ENCODE results near the gene CAMK2A. TPM values are rescaled to one million over a fixed set of nuclear protein-coding genes. Genes with fewer than 3 reads are reported as not detected.

The CAMK2A gene
- total and polyA plus RNA-seq, 2 donors = 0.09 to 0.39 TPM

DNA sequence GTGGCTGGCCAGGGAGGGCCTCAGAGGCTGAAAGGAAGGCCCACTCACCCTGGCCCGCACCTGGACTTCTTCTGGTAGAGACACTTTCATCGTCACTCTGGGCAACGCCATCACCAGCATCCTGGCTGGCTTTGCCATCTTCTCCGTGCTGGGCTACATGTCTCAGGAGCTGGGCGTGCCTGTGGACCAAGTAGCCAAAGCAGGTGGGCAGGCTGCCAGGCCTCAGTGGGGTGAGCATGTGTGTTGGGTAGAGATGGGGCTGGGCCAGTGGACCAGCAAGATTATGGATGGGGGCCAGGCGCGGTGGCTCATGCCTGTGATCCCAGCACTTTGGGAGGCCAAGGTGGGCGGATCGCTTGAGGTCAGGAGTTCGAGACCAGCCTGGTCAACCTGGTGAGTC is 87.1 kb downstream of the CAMK2A start:
- H3K4me3 ChIP-seq (ENCODE audit: low read length in 2 of 2) = no peak overlapping the region
- no peaks in the 10 kb centered on the region for H3K9me3 ChIP-seq (ENCODE audit: control insufficient read depth in 2 of 2, insufficient read depth in 1 of 2, low read length in 1 of 2)
- H3K4me1 ChIP-seq (ENCODE audit: control insufficient read depth in 2 of 2, insufficient read depth in 2 of 2, low read length in 2 of 2) = peaks cover 0 to 7% of the 10 kb centered on the region in 2 donors
- DNase-seq (ENCODE audit: low read depth in 6 of 9, low spot score in 9 of 9) = no peak
- H3K27me3 ChIP-seq (ENCODE audit: control insufficient read depth in 2 of 2, insufficient read depth in 1 of 2, low read length in 1 of 2) = peaks cover 0 to 7% of the 10 kb centered on the region in 2 donors
- no peaks in the 10 kb centered on the region for H3K36me3 ChIP-seq (ENCODE audit: control insufficient read depth in 2 of 2, insufficient read depth in 2 of 2, low read length in 1 of 2)
- WGBS = 96% methylated on average over 10 of the region's 10 CpGs
- no peak overlapping the region for H3K27ac ChIP-seq (ENCODE audit: low read depth in 1 of 2, low read length in 1 of 2)

GRCh38 chr5:150197476-150197875 is 92.1 kb downstream of the CAMK2A start:
- Histone ChIP-seq H3K27me3 (ENCODE audit: control insufficient read depth in 2 of 2, insufficient read depth in 1 of 2, low read length in 1 of 2) (peaks cover 0 to 22% of the 10 kb centered on the region in 2 donors), H3K9me3 (ENCODE audit: control insufficient read depth in 2 of 2, insufficient read depth in 1 of 2, low read length in 1 of 2) (no peaks in the 10 kb centered on the region), H3K4me1 (ENCODE audit: control insufficient read depth in 2 of 2, insufficient read depth in 2 of 2, low read length in 2 of 2) (no peaks in the 10 kb centered on the region), H3K4me3 (ENCODE audit: low read length in 2 of 2) (no peak overlapping the region), H3K27ac (ENCODE audit: low read depth in 1 of 2, low read length in 1 of 2) (no peak overlapping the region), H3K36me3 (ENCODE audit: control insufficient read depth in 2 of 2, insufficient read depth in 2 of 2, low read length in 1 of 2) (no peaks in the 10 kb centered on the region)
- DNase-seq (ENCODE audit: low read depth in 6 of 9, low spot score in 9 of 9) = no peak
- 97% methylated on average over 1 of the region's 1 CpG for WGBS

GRCh38 chr5:150196986-150197385 is 92.6 kb downstream of the CAMK2A start:
- no peak for DNase-seq (ENCODE audit: low read depth in 6 of 9, low spot score in 9 of 9)
- H3K27ac ChIP-seq (ENCODE audit: low read depth in 1 of 2, low read length in 1 of 2) = no peak overlapping the region
- H3K36me3 ChIP-seq (ENCODE audit: control insufficient read depth in 2 of 2, insufficient read depth in 2 of 2, low read length in 1 of 2) = no peaks in the 10 kb centered on the region
- H3K4me1 ChIP-seq (ENCODE audit: control insufficient read depth in 2 of 2, insufficient read depth in 2 of 2, low read length in 2 of 2) = no peaks in the 10 kb centered on the region
- H3K9me3 ChIP-seq (ENCODE audit: control insufficient read depth in 2 of 2, insufficient read depth in 1 of 2, low read length in 1 of 2) = no peaks in the 10 kb centered on the region
- H3K4me3 ChIP-seq (ENCODE audit: low read length in 2 of 2) = no peak overlapping the region
- peaks cover 0 to 27% of the 10 kb centered on the region in 2 donors for H3K27me3 ChIP-seq (ENCODE audit: control insufficient read depth in 2 of 2, insufficient read depth in 1 of 2, low read length in 1 of 2)
- 98% methylated on average over 16 of the region's 16 CpGs for WGBS

- H3K36me3 ChIP-seq (ENCODE audit: control insufficient read depth in 2 of 2, insufficient read depth in 2 of 2, low read length in 1 of 2) = no peaks in the 10 kb centered on the region
- no peak overlapping the region for H3K27ac ChIP-seq (ENCODE audit: low read depth in 1 of 2, low read length in 1 of 2)
- whole genome bisulfite sequencing = 63% methylated on average over 5 of the region's 5 CpGs
- H3K4me1 ChIP-seq (ENCODE audit: control insufficient read depth in 2 of 2, insufficient read depth in 2 of 2, low read length in 2 of 2) = no peaks in the 10 kb centered on the region
- H3K9me3 ChIP-seq (ENCODE audit: control insufficient read depth in 2 of 2, insufficient read depth in 1 of 2, low read length in 1 of 2) = no peaks in the 10 kb centered on the region
- no peak for DNase-seq (ENCODE audit: low read depth in 6 of 9, low spot score in 9 of 9)
- no peak overlapping the region for H3K4me3 ChIP-seq (ENCODE audit: low read length in 2 of 2)
- peaks cover 2 to 32% of the 10 kb centered on the region in 2 donors for H3K27me3 ChIP-seq (ENCODE audit: control insufficient read depth in 2 of 2, insufficient read depth in 1 of 2, low read length in 1 of 2)
Measured at GRCh38 chr5:150196514-150196913, 93.1 kb downstream of the CAMK2A start.

- no peak overlapping the region for H3K4me3 ChIP-seq (ENCODE audit: low read length in 2 of 2)
- 93% methylated on average over 9 of the region's 9 CpGs for WGBS
- H3K27ac ChIP-seq (ENCODE audit: low read depth in 1 of 2, low read length in 1 of 2) = no peak overlapping the region
- H3K36me3 ChIP-seq (ENCODE audit: control insufficient read depth in 2 of 2, insufficient read depth in 2 of 2, low read length in 1 of 2) = no peaks in the 10 kb centered on the region
- H3K9me3 ChIP-seq (ENCODE audit: control insufficient read depth in 2 of 2, insufficient read depth in 1 of 2, low read length in 1 of 2) = no peaks in the 10 kb centered on the region
- no peaks in the 10 kb centered on the region for H3K4me1 ChIP-seq (ENCODE audit: control insufficient read depth in 2 of 2, insufficient read depth in 2 of 2, low read length in 2 of 2)
- H3K27me3 ChIP-seq (ENCODE audit: control insufficient read depth in 2 of 2, insufficient read depth in 1 of 2, low read length in 1 of 2) = peaks cover 2 to 37% of the 10 kb centered on the region in 2 donors
- no peak for DNase-seq (ENCODE audit: low read depth in 6 of 9, low spot score in 9 of 9)
Measured at GRCh38 chr5:150195736-150196485, 93.7 kb downstream of the CAMK2A start.

GRCh38 chr5:150192462-150192861 is 97.1 kb downstream of the CAMK2A start:
- Histone ChIP-seq H3K27ac (ENCODE audit: low read depth in 1 of 2, low read length in 1 of 2) (no peak overlapping the region), H3K27me3 (ENCODE audit: control insufficient read depth in 2 of 2, insufficient read depth in 1 of 2, low read length in 1 of 2) (peaks cover 23 to 68% of the 10 kb centered on the region in 2 donors), H3K9me3 (ENCODE audit: control insufficient read depth in 2 of 2, insufficient read depth in 1 of 2, low read length in 1 of 2) (no peaks in the 10 kb centered on the region), H3K4me3 (ENCODE audit: low read length in 2 of 2) (no peak overlapping the region), H3K36me3 (ENCODE audit: control insufficient read depth in 2 of 2, insufficient read depth in 2 of 2, low read length in 1 of 2) (no peaks in the 10 kb centered on the region), H3K4me1 (ENCODE audit: control insufficient read depth in 2 of 2, insufficient read depth in 2 of 2, low read length in 2 of 2) (no peaks in the 10 kb centered on the region)
- 86% methylated on average over 4 of the region's 4 CpGs for WGBS
- no peak for DNase-seq (ENCODE audit: low read depth in 6 of 9, low spot score in 9 of 9)

DNA sequence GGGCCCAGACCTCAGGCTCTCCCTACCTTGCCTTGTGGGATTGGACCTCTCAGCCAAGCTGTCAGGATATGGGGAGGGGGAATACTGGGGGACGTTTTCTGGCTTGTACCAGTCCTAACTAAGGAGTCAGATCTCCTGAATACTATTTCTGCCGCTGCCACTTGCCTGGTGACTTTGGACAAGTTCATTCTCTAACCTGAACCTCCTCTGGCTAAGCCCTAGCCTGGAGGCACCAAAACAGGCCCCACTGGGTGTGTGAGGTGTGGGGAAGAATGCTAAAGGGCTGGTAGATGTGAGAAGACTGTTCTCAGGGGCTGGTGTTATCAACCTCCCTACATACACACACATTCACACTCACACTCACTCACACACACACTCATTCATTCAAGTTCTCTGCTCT is 98.6 kb downstream of the CAMK2A start:
- no peak overlapping the region for H3K4me3 ChIP-seq (ENCODE audit: low read length in 2 of 2)
- 63% methylated on average over 2 of the region's 2 CpGs for WGBS
- DNase-seq (ENCODE audit: low read depth in 6 of 9, low spot score in 9 of 9) = no peak
- H3K36me3 ChIP-seq (ENCODE audit: control insufficient read depth in 2 of 2, insufficient read depth in 2 of 2, low read length in 1 of 2) = no peaks in the 10 kb centered on the region
- H3K4me1 ChIP-seq (ENCODE audit: control insufficient read depth in 2 of 2, insufficient read depth in 2 of 2, low read length in 2 of 2) = no peaks in the 10 kb centered on the region
- peaks cover 23 to 68% of the 10 kb centered on the region in 2 donors for H3K27me3 ChIP-seq (ENCODE audit: control insufficient read depth in 2 of 2, insufficient read depth in 1 of 2, low read length in 1 of 2)
- H3K27ac ChIP-seq (ENCODE audit: low read depth in 1 of 2, low read length in 1 of 2) = no peak overlapping the region
- H3K9me3 ChIP-seq (ENCODE audit: control insufficient read depth in 2 of 2, insufficient read depth in 1 of 2, low read length in 1 of 2) = no peaks in the 10 kb centered on the region

DNA sequence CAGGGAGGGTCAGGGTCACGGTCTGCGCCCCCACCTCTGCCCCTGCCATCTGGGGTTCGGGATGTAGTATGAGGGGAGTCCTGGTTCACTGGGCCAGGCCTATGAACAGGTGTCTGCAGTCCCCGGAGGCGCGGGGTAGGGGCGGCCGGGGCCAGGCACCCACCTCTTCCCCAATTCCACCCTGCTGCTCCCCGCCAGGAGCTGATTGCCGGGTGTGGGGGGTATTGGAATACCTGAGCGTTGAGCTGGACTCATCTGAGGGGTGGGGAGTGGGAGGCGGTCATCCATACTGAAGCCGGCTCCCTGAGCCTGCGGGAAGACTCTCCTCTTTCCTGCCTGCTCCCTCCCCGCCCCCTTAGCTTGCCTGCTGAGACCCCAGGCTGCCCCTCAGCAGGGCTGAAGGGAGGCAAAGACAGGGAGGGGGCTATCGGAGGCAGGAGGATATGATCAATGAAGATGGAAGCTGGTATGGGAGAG is 99.0 kb downstream of the CAMK2A start:
- H3K27me3 ChIP-seq (ENCODE audit: control insufficient read depth in 2 of 2, insufficient read depth in 1 of 2, low read length in 1 of 2) = peaks cover 23 to 66% of the 10 kb centered on the region in 2 donors
- no peaks in the 10 kb centered on the region for H3K4me1 ChIP-seq (ENCODE audit: control insufficient read depth in 2 of 2, insufficient read depth in 2 of 2, low read length in 2 of 2)
- H3K36me3 ChIP-seq (ENCODE audit: control insufficient read depth in 2 of 2, insufficient read depth in 2 of 2, low read length in 1 of 2) = no peaks in the 10 kb centered on the region
- no peaks in the 10 kb centered on the region for H3K9me3 ChIP-seq (ENCODE audit: control insufficient read depth in 2 of 2, insufficient read depth in 1 of 2, low read length in 1 of 2)
- DNase-seq (ENCODE audit: low read depth in 6 of 9, low spot score in 9 of 9) = no peak
- H3K27ac ChIP-seq (ENCODE audit: low read depth in 1 of 2, low read length in 1 of 2) = no peak overlapping the region
- 63% methylated on average over 16 of the region's 16 CpGs for WGBS
- H3K4me3 ChIP-seq (ENCODE audit: low read length in 2 of 2) = no peak overlapping the region

DNA sequence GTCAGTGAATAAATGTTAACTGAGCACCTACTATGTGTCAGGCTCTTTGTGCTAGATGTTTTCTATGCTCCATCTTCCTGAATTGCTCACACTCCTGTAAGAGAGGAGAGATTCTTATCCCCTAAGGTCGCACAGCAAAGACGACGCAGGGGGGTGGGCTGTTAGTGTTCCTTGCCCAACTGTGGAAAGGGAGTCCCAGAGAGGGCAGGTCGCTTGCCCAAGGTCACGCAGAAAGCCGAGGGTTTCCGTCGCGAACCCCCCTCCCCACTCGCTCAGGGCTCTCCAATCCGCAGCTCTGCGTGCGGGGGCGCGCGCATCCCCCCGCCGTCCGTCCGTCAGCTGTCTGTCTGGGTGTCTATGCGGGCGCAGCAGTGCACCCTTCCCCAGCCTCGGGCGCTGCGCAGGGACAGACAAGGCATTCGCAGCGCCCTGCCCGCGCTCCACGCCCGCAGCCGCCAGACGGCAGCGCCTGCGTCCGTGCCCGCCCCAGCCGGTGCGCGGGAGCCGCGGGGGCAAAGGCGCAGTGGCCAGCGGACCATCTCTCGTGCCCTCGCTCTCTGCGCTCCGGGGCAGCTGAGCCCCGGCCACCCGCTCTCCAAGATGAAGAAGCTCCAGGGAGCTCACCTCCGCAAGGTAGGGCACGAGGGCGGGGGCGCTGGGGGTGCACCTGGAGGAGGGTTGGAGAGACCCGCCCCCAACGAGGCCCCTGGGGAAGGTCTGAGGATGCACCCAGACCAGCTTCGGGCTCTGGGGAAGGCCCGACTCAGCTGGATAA is 99.7 kb downstream of the CAMK2A start, which contains the start of gene SLC6A7:
SLC6A7 (plus strand) TSS at position 335 of the 775 bp plus-strand sequence; CDS start at position 601, 266 bp downstream.
- Histone ChIP-seq H3K4me3 (ENCODE audit: low read length in 2 of 2) (no peak within 1 kb of the TSS), H3K27me3 (ENCODE audit: control insufficient read depth in 2 of 2, insufficient read depth in 1 of 2, low read length in 1 of 2) (peaks cover 23 to 66% of the 10 kb centered on the region in 2 donors), H3K27ac (ENCODE audit: low read depth in 1 of 2, low read length in 1 of 2) (no peak within 1 kb of the TSS), H3K36me3 (ENCODE audit: control insufficient read depth in 2 of 2, insufficient read depth in 2 of 2, low read length in 1 of 2) (no peaks in the 10 kb centered on the region), H3K9me3 (ENCODE audit: control insufficient read depth in 2 of 2, insufficient read depth in 1 of 2, low read length in 1 of 2) (no peaks in the 10 kb centered on the region), H3K4me1 (ENCODE audit: control insufficient read depth in 2 of 2, insufficient read depth in 2 of 2, low read length in 2 of 2) (no peaks in the 10 kb centered on the region)
- 8% methylated on average over 58 of the region's 58 CpGs for WGBS
- no peak for DNase-seq (ENCODE audit: low read depth in 6 of 9, low spot score in 9 of 9)
